IMR-90 (cell line): ENCODE results near the gene SH3GL2. TPM values are rescaled to one million over a fixed set of nuclear protein-coding genes. Genes with fewer than 3 reads are reported as not detected.

ENCODE experiments used
- ATAC-seq: fragments of 200-7000 bp; cut with Tn5 transposase; 2 replicates; pipeline ENCODE4 v1.9.1; 2020; ENCODE audit warnings: low read depth, mild to moderate bottlenecking, moderate library complexity
- BruUV-seq: library from RNA; stranded (reverse); fragments of 400-500 nt; replicated peaks from 2 replicates; lab custom pipeline; 2021; lab: Mats Ljungman, UMichigan
- CTCF ChIA-PET: fragments of 300-600 bp; formaldehyde crosslinking; extraction: SDS; loops from one replicate; lab custom pipeline; 2021; ENCODE audit warnings: antibody characterized with exemption; lab: Yijun Ruan, JAX
- POLR2A ChIA-PET: fragments of 300-600 bp; sonication (Branson Sonifier 250); formaldehyde crosslinking; loops from one replicate; lab custom pipeline; 2022; ENCODE audit warnings: antibody characterized with exemption; ENCODE audit not compliant: unreplicated experiment; lab: Charles Lee
- DNase-seq: peaks from one replicate; pipeline ENCODE4 v3.0.0; 2013
- H2AFZ ChIP-seq: replicated peaks from 2 replicates; pipeline ENCODE3; 2013; ENCODE audit warnings: low read length, mild to moderate bottlenecking; ENCODE audit not compliant: poor library complexity
- H2AK5ac ChIP-seq: 2 replicates; pipeline ENCODE4 v1.6.1; 2013; ENCODE audit warnings: low read depth, low read length, inconsistent platforms
- H2AK9ac ChIP-seq: replicated peaks from 2 replicates; pipeline ENCODE3; 2013; ENCODE audit warnings: mild to moderate bottlenecking, low read depth, low read length, moderate library complexity; ENCODE audit not compliant: poor library complexity
- H2BK120ac ChIP-seq: 2 replicates; pipeline ENCODE4 v1.6.1; 2013; ENCODE audit warnings: low read depth, low read length, inconsistent platforms
- H2BK15ac ChIP-seq: 3 replicates; pipeline ENCODE4 v1.6.1; 2013; ENCODE audit warnings: low read depth, low read length, inconsistent platforms
- H2BK20ac ChIP-seq: 2 replicates; pipeline ENCODE4 v1.6.1; 2013; ENCODE audit warnings: low read depth, mild to moderate bottlenecking, inconsistent platforms, low read length, moderate library complexity
- H2BK5ac ChIP-seq: 2 replicates; pipeline ENCODE4 v1.6.1; 2013; ENCODE audit warnings: mild to moderate bottlenecking, low read depth, low read length, inconsistent platforms; ENCODE audit not compliant: poor library complexity, severe bottlenecking
- H3K14ac ChIP-seq: replicated peaks from 2 replicates; pipeline ENCODE4 v1.6.1; 2013; ENCODE audit warnings: low read depth, low read length, inconsistent platforms
- H3K18ac ChIP-seq: 2 replicates; pipeline ENCODE4 v1.6.1; 2013; ENCODE audit warnings: low read depth, low read length, control low read depth
- H3K23ac ChIP-seq: 2 replicates; pipeline ENCODE4 v1.6.1; 2013; ENCODE audit warnings: low read depth, low read length, inconsistent platforms
- H3K27ac ChIP-seq: 2 replicates; pipeline ENCODE4 v1.5.1; 2013; ENCODE audit warnings: mild to moderate bottlenecking, control low read depth, low read length; ENCODE audit not compliant: insufficient read depth
- H3K27me3 ChIP-seq: 2 replicates; pipeline ENCODE4 v1.6.1; 2013; ENCODE audit warnings: low read length; ENCODE audit not compliant: control insufficient read depth, insufficient read depth
- H3K36me3 ChIP-seq: 2 replicates; pipeline ENCODE4 v1.6.1; 2013; ENCODE audit warnings: low read length, mixed read lengths; ENCODE audit not compliant: control insufficient read depth, insufficient read depth
- H3K4ac ChIP-seq: 2 replicates; pipeline ENCODE4 v1.6.1; 2013; ENCODE audit warnings: low read depth, low read length, inconsistent platforms
- H3K4me1 ChIP-seq: 2 replicates; pipeline ENCODE4 v1.6.1; 2013; ENCODE audit warnings: low read length, mixed read lengths; ENCODE audit not compliant: control insufficient read depth, insufficient read depth
- H3K4me2 ChIP-seq: 2 replicates; pipeline ENCODE4 v1.6.1; 2013; ENCODE audit warnings: low read depth, mild to moderate bottlenecking, control low read depth, low read length, moderate library complexity
- H3K4me3 ChIP-seq: 2 replicates; pipeline ENCODE4 v1.5.1; 2013; ENCODE audit warnings: low read depth, mild to moderate bottlenecking, control low read depth, low read length, moderate library complexity; ENCODE audit not compliant: insufficient read depth
- H3K56ac ChIP-seq: 2 replicates; pipeline ENCODE4 v1.6.1; 2013; ENCODE audit warnings: low read length, inconsistent platforms; ENCODE audit not compliant: insufficient read depth; ENCODE audit errors: extremely low read depth
- H3K79me1 ChIP-seq, 2 experiments: 2 replicates each; pipeline ENCODE4 v1.6.1; 2013; ENCODE audit warnings: low read length in 2 of 2, inconsistent platforms in 1 of 2, low read depth in 1 of 2
- H3K9ac ChIP-seq: 2 replicates; pipeline ENCODE4 v1.6.1; 2013; ENCODE audit warnings: low read depth, low read length, control low read depth
- H3K9me1 ChIP-seq: 2 replicates; pipeline ENCODE4 v1.6.1; 2013; ENCODE audit warnings: low read length, inconsistent platforms; ENCODE audit not compliant: insufficient read depth
- H3K9me3 ChIP-seq: 2 replicates; pipeline ENCODE4 v1.6.1; 2013; ENCODE audit warnings: low read length; ENCODE audit not compliant: control insufficient read depth, insufficient read depth
- H4K20me1 ChIP-seq: 2 replicates; pipeline ENCODE4 v1.6.1; 2013; ENCODE audit warnings: low read length, inconsistent platforms; ENCODE audit not compliant: insufficient read depth
- H4K5ac ChIP-seq: 2 replicates; pipeline ENCODE4 v1.6.1; 2013; ENCODE audit warnings: mild to moderate bottlenecking, low read depth, low read length, control low read depth
- H4K8ac ChIP-seq, 2 experiments: 2 replicates each; pipeline ENCODE4 v1.6.1; 2013; ENCODE audit warnings: low read depth in 2 of 2, low read length in 2 of 2, control low read depth in 1 of 2, inconsistent platforms in 1 of 2
- H4K91ac ChIP-seq: 2 replicates; pipeline ENCODE4 v1.6.1; 2013; ENCODE audit warnings: low read depth, low read length, inconsistent platforms; ENCODE audit not compliant: insufficient read depth
- BHLHE40 ChIP-seq: fragments of 150-350 bp; IDR thresholded peaks from 2 replicates; pipeline ENCODE4 v1.6.1; 2016; ENCODE audit warnings: mild to moderate bottlenecking, low read depth, low read length
- MAFK ChIP-seq: IDR thresholded peaks from 2 replicates; pipeline ENCODE4 v1.6.1; 2012; ENCODE audit warnings: low read depth, low read length, improper control_type of control experiment
- NFE2L2 ChIP-seq: fragments of 150-350 bp; IDR thresholded peaks from 2 replicates; pipeline ENCODE4 v1.6.1; 2016; ENCODE audit warnings: low read depth, mild to moderate bottlenecking, low read length
- POLR2A ChIP-seq: IDR thresholded peaks from 2 replicates; pipeline ENCODE4 v1.6.1; 2012; ENCODE audit warnings: mild to moderate bottlenecking, low read depth, low read length
- RCOR1 ChIP-seq: IDR thresholded peaks from 2 replicates; pipeline ENCODE4 v1.6.1; 2012; ENCODE audit warnings: mild to moderate bottlenecking, low read length, improper control_type of control experiment; ENCODE audit not compliant: insufficient replicate concordance
- RFX5 ChIP-seq: IDR thresholded peaks from 2 replicates; pipeline ENCODE4 v1.8.0; 2012; ENCODE audit warnings: low read depth, mild to moderate bottlenecking, low read length, moderate library complexity
- WGBS, 2 experiments: methylation state at CpG; one replicate each; pipeline versions ENCODE4 v1.1.5 to v1.1.7; 2013; ENCODE audit warnings: missing lambda C conversion rate in 2 of 2; ENCODE audit not compliant: insufficient read length in 1 of 2; ENCODE audit errors: extremely low coverage in 2 of 2; 5-methylcytosine and 5-hydroxymethylcytosine counted together
- dilution Hi-C: fragments of 300-500 bp; cut with HindIII; formaldehyde crosslinking; loops from one replicate; pipeline ENCODE4 v1.14.3; 2018; ENCODE audit warnings: low sequenced_read_pairs; ENCODE audit not compliant: unreplicated experiment
- in situ Hi-C: fragments of 300-500 bp; cut with MboI; formaldehyde crosslinking; loops from 3 replicates; pipeline ENCODE4 v1.14.3; 2019; ENCODE audit warnings: low sequenced_read_pairs, inconsistent platforms, mixed read lengths
- intact Hi-C: fragments of 100-400 bp; cut with micrococcal nuclease; formaldehyde crosslinking; loops from 2 replicates; pipeline ENCODE4 v1.10.0; 2022
- polyA plus RNA-seq, 3 experiments: library from polyadenylated mRNA; depleted of rRNA; stranded (reverse); fragments of >200 nt; gene quantifications; 2 replicates each; pipeline ENCODE4 v1.2.3, GENCODE V29; 2012; ENCODE audit warnings: low replicate concordance in 1 of 3
- total RNA-seq: library from RNA; depleted of rRNA; stranded (reverse); fragments of >200 nt; gene quantifications from 2 replicates; pipeline ENCODE4 v1.2.3, GENCODE V29; 2012
- TF ChIP-seq, protein P1 (sequence below): conservative IDR thresholded peaks from 2 replicates; pipeline ENCODE4 v1.5.1; 2012; ENCODE audit warnings: mild to moderate bottlenecking, low read depth, low read length, improper control_type of control experiment
- TF ChIP-seq, protein P2 (sequence below): fragments of 150-350 bp; IDR thresholded peaks from 2 replicates; pipeline ENCODE4 v1.6.1; 2017; ENCODE audit warnings: mild to moderate bottlenecking, antibody characterized with exemption, low read length, low read depth
- TF ChIP-seq, protein P3 (sequence below): fragments of 150-350 bp; IDR thresholded peaks from 2 replicates; pipeline ENCODE4 v1.6.1; 2016; ENCODE audit warnings: low read depth, mild to moderate bottlenecking, low read length, moderate library complexity, borderline replicate concordance

Gene SH3GL2
- total and polyA plus RNA-seq, 2 of the 4 experiments (the other 2 are of a cell fraction) = under 0.01 to 0.05 TPM

DNA sequence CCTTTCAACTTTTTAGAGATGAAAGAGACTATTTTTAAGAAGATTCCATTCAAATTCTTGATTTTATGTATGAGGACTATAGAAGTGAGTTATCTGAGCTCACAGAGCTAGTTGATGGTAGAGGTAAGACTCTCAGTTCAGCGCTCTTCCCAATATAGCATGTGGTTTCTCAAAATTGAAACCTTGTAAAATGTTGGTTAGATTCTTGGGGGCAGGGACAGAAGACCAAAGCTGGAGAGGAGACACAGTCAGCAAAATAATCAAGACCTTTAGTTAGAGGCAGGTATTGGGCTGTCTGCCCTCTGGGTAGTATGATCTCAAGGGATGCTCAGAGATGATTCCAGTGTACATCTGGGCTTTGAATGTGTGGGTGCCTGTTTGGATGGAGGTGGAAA, 246.4 kb downstream of the SH3GL2 start:
- POLR2A ChIA-PET = no interaction called here
- H3K23ac ChIP-seq = no peak overlapping the region
- intact Hi-C loops (no loop called here), in situ Hi-C loops (no loop called here), dilution Hi-C loops (no loop called here)
- H2BK20ac ChIP-seq = no peak overlapping the region
- H2AK5ac ChIP-seq = no peak overlapping the region
- H2BK15ac ChIP-seq = no peak overlapping the region
- H4K5ac ChIP-seq = no peak overlapping the region
- H2BK5ac ChIP-seq = no peak overlapping the region
- H3K9ac ChIP-seq = no peak overlapping the region
- WGBS, 2 experiments = no CpG with 5 or more reads among the region's 1 CpG
- no peak overlapping the region for H3K4me3 ChIP-seq
- no peaks in the 10 kb centered on the region for H3K36me3 ChIP-seq
- ATAC-seq (no peak), DNase-seq (no peak)
- H3K9me3 ChIP-seq = no peaks in the 10 kb centered on the region
- no peak overlapping the region for H3K27ac ChIP-seq
- no peak overlapping the region for H2BK120ac ChIP-seq
- no peak overlapping the region for H4K8ac ChIP-seq
- H3K4me2 ChIP-seq = no peak overlapping the region
- H2AFZ ChIP-seq = no peak overlapping the region
- no peak overlapping the region for H3K18ac ChIP-seq
- CTCF ChIA-PET = no interaction called here
- H3K27me3 ChIP-seq = no peaks in the 10 kb centered on the region
- H3K9me1 ChIP-seq = no peaks in the 10 kb centered on the region
- H3K4ac ChIP-seq = no peak overlapping the region
- H3K4me1 ChIP-seq = no peaks in the 10 kb centered on the region
- TF ChIP-seq, protein P1, sequence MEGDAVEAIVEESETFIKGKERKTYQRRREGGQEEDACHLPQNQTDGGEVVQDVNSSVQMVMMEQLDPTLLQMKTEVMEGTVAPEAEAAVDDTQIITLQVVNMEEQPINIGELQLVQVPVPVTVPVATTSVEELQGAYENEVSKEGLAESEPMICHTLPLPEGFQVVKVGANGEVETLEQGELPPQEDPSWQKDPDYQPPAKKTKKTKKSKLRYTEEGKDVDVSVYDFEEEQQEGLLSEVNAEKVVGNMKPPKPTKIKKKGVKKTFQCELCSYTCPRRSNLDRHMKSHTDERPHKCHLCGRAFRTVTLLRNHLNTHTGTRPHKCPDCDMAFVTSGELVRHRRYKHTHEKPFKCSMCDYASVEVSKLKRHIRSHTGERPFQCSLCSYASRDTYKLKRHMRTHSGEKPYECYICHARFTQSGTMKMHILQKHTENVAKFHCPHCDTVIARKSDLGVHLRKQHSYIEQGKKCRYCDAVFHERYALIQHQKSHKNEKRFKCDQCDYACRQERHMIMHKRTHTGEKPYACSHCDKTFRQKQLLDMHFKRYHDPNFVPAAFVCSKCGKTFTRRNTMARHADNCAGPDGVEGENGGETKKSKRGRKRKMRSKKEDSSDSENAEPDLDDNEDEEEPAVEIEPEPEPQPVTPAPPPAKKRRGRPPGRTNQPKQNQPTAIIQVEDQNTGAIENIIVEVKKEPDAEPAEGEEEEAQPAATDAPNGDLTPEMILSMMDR = no peak
- TF ChIP-seq MAFK = no peak
- TF ChIP-seq RFX5 = no peak
- TF ChIP-seq NFE2L2 = no peak
- TF ChIP-seq, protein P2, sequence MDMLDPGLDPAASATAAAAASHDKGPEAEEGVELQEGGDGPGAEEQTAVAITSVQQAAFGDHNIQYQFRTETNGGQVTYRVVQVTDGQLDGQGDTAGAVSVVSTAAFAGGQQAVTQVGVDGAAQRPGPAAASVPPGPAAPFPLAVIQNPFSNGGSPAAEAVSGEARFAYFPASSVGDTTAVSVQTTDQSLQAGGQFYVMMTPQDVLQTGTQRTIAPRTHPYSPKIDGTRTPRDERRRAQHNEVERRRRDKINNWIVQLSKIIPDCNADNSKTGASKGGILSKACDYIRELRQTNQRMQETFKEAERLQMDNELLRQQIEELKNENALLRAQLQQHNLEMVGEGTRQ = no peak
- TF ChIP-seq, protein P3, sequence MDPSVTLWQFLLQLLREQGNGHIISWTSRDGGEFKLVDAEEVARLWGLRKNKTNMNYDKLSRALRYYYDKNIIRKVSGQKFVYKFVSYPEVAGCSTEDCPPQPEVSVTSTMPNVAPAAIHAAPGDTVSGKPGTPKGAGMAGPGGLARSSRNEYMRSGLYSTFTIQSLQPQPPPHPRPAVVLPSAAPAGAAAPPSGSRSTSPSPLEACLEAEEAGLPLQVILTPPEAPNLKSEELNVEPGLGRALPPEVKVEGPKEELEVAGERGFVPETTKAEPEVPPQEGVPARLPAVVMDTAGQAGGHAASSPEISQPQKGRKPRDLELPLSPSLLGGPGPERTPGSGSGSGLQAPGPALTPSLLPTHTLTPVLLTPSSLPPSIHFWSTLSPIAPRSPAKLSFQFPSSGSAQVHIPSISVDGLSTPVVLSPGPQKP = no peak
- TF ChIP-seq POLR2A = no peak
- no peak for TF ChIP-seq RCOR1
- TF ChIP-seq BHLHE40 = no peak
- H3K56ac ChIP-seq = no peak overlapping the region
- no peak overlapping the region for H2AK9ac ChIP-seq
- H3K79me1 ChIP-seq = no peaks in the 10 kb centered on the region
- no TSS peak for BruUV-seq
- no peak overlapping the region for H4K91ac ChIP-seq
- H3K14ac ChIP-seq = no peak overlapping the region
- H4K20me1 ChIP-seq = no peaks in the 10 kb centered on the region
